ENCODE results near the gene CDC40. TPM values are rescaled to one million over a fixed set of nuclear protein-coding genes. Genes with fewer than 3 reads are reported as not detected.

Gene CDC40
- total RNA-seq, 1 donor from 2014 or later, result 23.2 TPM

Other genes starting within 250 kb of the CDC40 start
- gene GPR6, start 202.1 kb upstream of the CDC40 start, total RNA-seq (ENCODE audit: unreplicated experiment), result not detected
- 110 TPM for gene WASF1, start 757 bp upstream of the CDC40 start, total RNA-seq (ENCODE audit: unreplicated experiment)
- gene METTL24, start 177.9 kb downstream of the CDC40 start, total RNA-seq (ENCODE audit: unreplicated experiment), result 6.5 TPM
- gene DDO, start 235.1 kb downstream of the CDC40 start, total RNA-seq (ENCODE audit: unreplicated experiment), result not detected

Data from endothelial cell (in vitro differentiated cells).